Measurements from ENCODE around the gene RNF19B. TPM values are rescaled to one million over a fixed set of nuclear protein-coding genes. Genes with fewer than 3 reads are reported as not detected.
A peak's percentile ranks its signal among the peaks of the same experiment; 100 is the strongest.

Gene RNF19B
- total and polyA plus RNA-seq, 7 experiments from 2014 or later, result 0.58 to 58.1 (median 18.5) TPM

DNA sequence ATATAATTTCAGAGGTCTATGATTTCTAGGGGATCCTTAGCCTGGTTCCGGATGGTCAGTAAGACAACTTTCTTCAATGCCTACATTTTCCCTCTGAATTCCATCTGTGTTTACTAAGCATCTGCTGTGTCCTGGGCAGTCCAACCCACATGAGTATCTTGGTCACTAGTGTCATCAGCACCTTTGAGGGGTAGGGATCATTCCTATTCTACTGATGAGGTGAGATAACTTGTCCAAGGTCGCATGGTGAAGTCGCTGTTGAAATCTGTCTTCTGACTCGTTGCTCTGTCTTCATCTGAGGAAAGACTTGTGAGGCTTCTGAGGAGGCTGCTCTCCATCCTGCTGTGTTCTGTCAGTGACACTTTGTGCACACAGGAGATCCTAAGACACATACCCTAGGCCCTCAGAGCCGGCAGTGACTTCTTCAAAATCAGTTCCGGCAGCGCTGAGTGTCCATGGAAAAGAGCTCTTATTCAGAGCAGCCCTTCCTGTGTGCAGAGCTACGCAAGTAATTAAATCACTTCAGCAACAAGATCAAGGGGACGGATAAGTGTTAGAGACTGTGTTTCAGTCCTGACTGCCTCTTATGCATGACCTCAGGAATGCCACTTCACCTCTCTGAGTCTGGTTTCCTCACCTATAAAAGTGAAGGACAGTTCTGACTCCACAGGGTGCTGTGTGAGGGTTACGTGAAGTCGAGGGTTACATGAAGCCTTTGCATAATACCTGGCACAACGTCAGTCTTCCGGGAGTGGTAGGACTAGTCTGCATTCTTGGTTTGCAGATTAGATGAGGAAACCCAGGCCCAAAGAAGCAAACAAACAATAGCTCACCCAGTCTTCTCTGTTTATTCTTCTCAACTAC lies 43.7 kb upstream of the RNF19B start:
- Histone ChIP-seq H3K9me3 (ENCODE audit: control insufficient read depth in 2 of 3, low read length in 3 of 3) (no peaks in the 10 kb centered on the region), H3K4me3 (ENCODE audit: low read length) (no peak overlapping the region), H3K27ac (ENCODE audit: low read depth, low read length) (no peak overlapping the region), H3K4me1 (ENCODE audit: control insufficient read depth in 2 of 2, insufficient read depth in 2 of 2, low read length in 2 of 2) (no peaks in the 10 kb centered on the region), H3K36me3 (ENCODE audit: control insufficient read depth in 2 of 3, insufficient read depth in 3 of 3, low read length in 3 of 3) (peaks cover 0 to 57% (median 26%) of the 10 kb centered on the region in 3 experiments), H3K27me3 (ENCODE audit: control insufficient read depth in 2 of 2, insufficient read depth in 2 of 2, low read length in 2 of 2) (no peaks in the 10 kb centered on the region)
- intact Hi-C loops (cut with micrococcal nuclease), result no loop called here
- Mint-ChIP-seq H3K27ac (peak overlapping the region in 1 of 9 donors; percentile 40), H3K4me3 (no peak overlapping the region), H3K27me3 (no peaks in the 10 kb centered on the region), H3K9me3 (no peaks in the 10 kb centered on the region), H3K4me1 (peaks cover 0 to 34% (median 3%) of the 10 kb centered on the region in 7 donors), H3K36me3 (peaks cover 25 to 42% (median 26%) of the 10 kb centered on the region in 5 donors)
- ChIA-PET POLR2A (interaction anchor here (1.1 kb wide), 1 partner anchor 119 kb away, joined by 3 read pairs; no protein-coding TSS in a partner anchor), CTCF (interaction anchor here (1.0 to 4.2 kb wide), 2 partner anchors 10 to 75 kb away, joined by 3 to 46 read pairs; no protein-coding TSS in a partner anchor)
- ATAC-seq (no peak), DNase-seq (no peak)

GRCh38 chr1:33007190-33008050 lies 42.8 kb upstream of the RNF19B start:
- Mint-ChIP-seq H3K27me3 (no peaks in the 10 kb centered on the region), H3K9me3 (no peaks in the 10 kb centered on the region), H3K36me3 (peaks cover 17 to 38% (median 25%) of the 10 kb centered on the region in 5 donors), H3K4me1 (peaks cover 0 to 40% (median 3%) of the 10 kb centered on the region in 7 donors), H3K27ac (peak overlapping the region in 1 of 9 donors; percentile 9), H3K4me3 (no peak overlapping the region)
- no peak overlapping the region for H3K4me3 ChIP-seq (ENCODE audit: low read length)
- no peaks in the 10 kb centered on the region for H3K4me1 ChIP-seq (ENCODE audit: control insufficient read depth in 2 of 2, insufficient read depth in 2 of 2, low read length in 2 of 2)
- peak; percentile 83 for ATAC-seq
- H3K36me3 ChIP-seq (ENCODE audit: control insufficient read depth in 2 of 3, insufficient read depth in 3 of 3, low read length in 3 of 3), result peaks cover 0 to 48% (median 20%) of the 10 kb centered on the region in 3 experiments
- intact Hi-C loops (cut with micrococcal nuclease), result loop anchor here (1.0 to 2.0 kb wide), 2 partner anchors 45 to 74 kb away; no protein-coding TSS in a partner anchor
- DNase-seq, result peak in 2 of 9 donors; percentile 10 to 19
- ChIA-PET CTCF (interaction anchor here (0.5 to 4.2 kb wide), 7 partner anchors 9 to 131 kb away, joined by 3 to 46 read pairs (median 3); no protein-coding TSS in a partner anchor), POLR2A (interaction anchor here (1.0 kb wide), 1 partner anchor 43 kb away, joined by 4 read pairs; the partner anchor contains the start of gene RNF19B)
- H3K27me3 ChIP-seq (ENCODE audit: control insufficient read depth in 2 of 2, insufficient read depth in 2 of 2, low read length in 2 of 2), result no peaks in the 10 kb centered on the region
- no peak overlapping the region for H3K27ac ChIP-seq (ENCODE audit: low read depth, low read length)
- no peaks in the 10 kb centered on the region for H3K9me3 ChIP-seq (ENCODE audit: control insufficient read depth in 2 of 3, low read length in 3 of 3)

- CTCF ChIA-PET, result interaction anchor here (4.2 kb wide), 1 partner anchor 72 kb away, joined by 46 read pairs; no protein-coding TSS in a partner anchor
- H3K36me3 ChIP-seq (ENCODE audit: control insufficient read depth in 2 of 3, insufficient read depth in 3 of 3, low read length in 3 of 3), result peaks cover 0 to 33% (median 8%) of the 10 kb centered on the region in 3 experiments
- H3K27ac Mint-ChIP-seq, result peak overlapping the region in 1 of 9 donors; percentile 9
- POLR2A ChIA-PET, result interaction anchor here (0.9 to 1.1 kb wide), 2 partner anchors 14 to 17 kb away, joined by 3 read pairs; no protein-coding TSS in a partner anchor
- no peaks in the 10 kb centered on the region for H3K9me3 Mint-ChIP-seq
- no peaks in the 10 kb centered on the region for H3K4me1 ChIP-seq (ENCODE audit: control insufficient read depth in 2 of 2, insufficient read depth in 2 of 2, low read length in 2 of 2)
- peaks cover 7 to 25% (median 11%) of the 10 kb centered on the region in 5 donors for H3K36me3 Mint-ChIP-seq
- H3K27me3 ChIP-seq (ENCODE audit: control insufficient read depth in 2 of 2, insufficient read depth in 2 of 2, low read length in 2 of 2), result no peaks in the 10 kb centered on the region
- no peak overlapping the region for H3K4me3 ChIP-seq (ENCODE audit: low read length)
- ATAC-seq (no peak), DNase-seq (no peak)
- H3K9me3 ChIP-seq (ENCODE audit: control insufficient read depth in 2 of 3, low read length in 3 of 3), result no peaks in the 10 kb centered on the region
- H3K27ac ChIP-seq (ENCODE audit: low read depth, low read length), result no peak overlapping the region
- no peak overlapping the region for H3K4me3 Mint-ChIP-seq
- H3K27me3 Mint-ChIP-seq, result no peaks in the 10 kb centered on the region
- peaks cover 0 to 39% (median 3%) of the 10 kb centered on the region in 7 donors for H3K4me1 Mint-ChIP-seq
- intact Hi-C loops (cut with micrococcal nuclease), result loop anchor here in 1 of 2 donors (2.0 kb wide), 1 partner anchor 43 kb away; no protein-coding TSS in a partner anchor
These were observed 41.3 kb upstream of the RNF19B start for GRCh38 chr1:33005838-33006421.

DNA sequence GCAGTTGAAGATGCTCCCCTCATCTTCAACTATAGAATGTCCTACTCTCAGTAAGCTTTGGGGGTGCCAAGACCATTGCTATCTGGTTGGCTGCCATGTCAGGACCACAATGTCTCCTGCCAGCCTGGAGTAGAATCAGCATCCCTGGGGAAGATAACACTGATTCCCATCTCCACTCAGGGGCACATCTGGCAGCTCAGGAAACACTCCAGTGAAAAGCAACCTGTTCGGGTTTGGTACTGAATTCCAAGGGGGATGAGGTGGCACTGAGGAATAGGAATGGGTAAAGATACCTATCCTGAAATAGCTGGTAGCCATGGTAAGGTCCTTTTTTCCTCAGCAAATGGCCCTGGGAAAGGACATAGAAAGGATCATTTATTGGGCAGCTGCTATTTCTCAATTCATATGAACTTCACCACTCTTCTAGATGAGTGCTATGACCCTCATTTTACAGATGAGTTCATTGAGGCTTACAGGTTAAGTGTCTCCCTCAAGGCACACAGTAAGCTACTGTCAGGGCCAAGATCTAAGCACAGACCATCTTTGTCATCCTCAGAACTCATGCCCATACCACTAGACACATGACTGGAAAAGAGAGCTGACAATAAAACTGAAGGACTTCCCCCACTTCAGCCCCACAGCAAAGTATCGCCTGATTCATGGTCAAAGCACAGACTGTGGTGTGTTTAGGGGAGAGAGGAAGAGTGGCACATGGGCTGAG lies 40.7 kb upstream of the RNF19B start:
- H3K4me3 Mint-ChIP-seq, result no peak overlapping the region
- H3K36me3 Mint-ChIP-seq, result peaks cover 2 to 20% (median 9%) of the 10 kb centered on the region in 5 donors
- H3K9me3 Mint-ChIP-seq, result no peaks in the 10 kb centered on the region
- peaks cover 0 to 28% (median 5%) of the 10 kb centered on the region in 3 experiments for H3K36me3 ChIP-seq (ENCODE audit: control insufficient read depth in 2 of 3, insufficient read depth in 3 of 3, low read length in 3 of 3)
- no peaks in the 10 kb centered on the region for H3K4me1 ChIP-seq (ENCODE audit: control insufficient read depth in 2 of 2, insufficient read depth in 2 of 2, low read length in 2 of 2)
- ATAC-seq, result no peak
- DNase-seq, result no peak
- H3K4me1 Mint-ChIP-seq, result peaks cover 0 to 44% (median 6%) of the 10 kb centered on the region in 7 donors
- no peak overlapping the region for H3K27ac ChIP-seq (ENCODE audit: low read depth, low read length)
- H3K27ac Mint-ChIP-seq, result peak overlapping the region in 1 of 9 donors; percentile 9
- CTCF ChIA-PET, result interaction anchor here (4.2 kb wide), 1 partner anchor 72 kb away, joined by 46 read pairs; no protein-coding TSS in a partner anchor
- H3K27me3 Mint-ChIP-seq, result no peaks in the 10 kb centered on the region
- H3K27me3 ChIP-seq (ENCODE audit: control insufficient read depth in 2 of 2, insufficient read depth in 2 of 2, low read length in 2 of 2), result no peaks in the 10 kb centered on the region
- no peak overlapping the region for H3K4me3 ChIP-seq (ENCODE audit: low read length)
- intact Hi-C loops (cut with micrococcal nuclease), result no loop called here
- no peaks in the 10 kb centered on the region for H3K9me3 ChIP-seq (ENCODE audit: control insufficient read depth in 2 of 3, low read length in 3 of 3)
- POLR2A ChIA-PET, result interaction anchor here (1.1 kb wide), 1 partner anchor 17 kb away, joined by 3 read pairs; no protein-coding TSS in a partner anchor

DNA sequence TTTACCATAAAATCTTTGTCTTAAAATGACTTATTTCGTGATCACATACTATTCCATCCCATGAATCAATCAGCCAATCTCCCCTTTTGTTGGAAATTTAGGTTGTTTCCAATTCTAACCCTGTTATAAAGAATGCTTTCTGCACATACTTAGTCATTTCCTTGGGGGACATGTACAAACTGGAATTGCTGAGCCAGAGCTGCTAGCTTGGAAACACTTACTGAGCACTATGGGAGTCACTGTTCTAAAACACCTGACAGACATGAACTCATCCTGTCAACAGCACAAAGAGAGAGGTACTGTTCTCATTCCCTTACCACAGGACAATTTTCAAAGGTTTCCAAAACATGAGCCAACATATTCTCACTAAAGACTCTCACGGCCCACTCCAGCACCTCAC lies 40.0 kb upstream of the RNF19B start:
- Histone ChIP-seq H3K27me3 (ENCODE audit: control insufficient read depth in 2 of 2, insufficient read depth in 2 of 2, low read length in 2 of 2) (no peaks in the 10 kb centered on the region), H3K27ac (ENCODE audit: low read depth, low read length) (no peak overlapping the region), H3K4me3 (ENCODE audit: low read length) (no peak overlapping the region), H3K36me3 (ENCODE audit: control insufficient read depth in 2 of 3, insufficient read depth in 3 of 3, low read length in 3 of 3) (peaks cover 0 to 24% (median 5%) of the 10 kb centered on the region in 3 experiments), H3K9me3 (ENCODE audit: control insufficient read depth in 2 of 3, low read length in 3 of 3) (no peaks in the 10 kb centered on the region), H3K4me1 (ENCODE audit: control insufficient read depth in 2 of 2, insufficient read depth in 2 of 2, low read length in 2 of 2) (no peaks in the 10 kb centered on the region)
- Mint-ChIP-seq H3K27ac (peak overlapping the region in 3 of 9 donors; percentile 22 to 37 (median 31)), H3K4me3 (no peak overlapping the region), H3K27me3 (no peaks in the 10 kb centered on the region), H3K4me1 (peaks cover 0 to 45% (median 7%) of the 10 kb centered on the region in 7 donors), H3K9me3 (no peaks in the 10 kb centered on the region), H3K36me3 (peaks cover 0 to 20% (median 9%) of the 10 kb centered on the region in 5 donors)
- DNase-seq (no peak), ATAC-seq (no peak)
- ChIA-PET POLR2A (interaction anchor here (1.1 kb wide), 1 partner anchor 18 kb away, joined by 3 read pairs; no protein-coding TSS in a partner anchor), CTCF (no interaction called here)
- intact Hi-C loops (cut with micrococcal nuclease), result no loop called here

Measured in naive thymus-derived CD4-positive, alpha-beta T cell (primary cell).